K562 (cell line): ENCODE data around the gene SDK1. TPM values are rescaled to one million over a fixed set of nuclear protein-coding genes. Genes with fewer than 3 reads are reported as not detected.

Source experiments
- ATAC-seq: fragments of 200-7000 bp; cut with Tn5 transposase; 3 replicates; pipeline ENCODE4 v1.9.1; 2020; ENCODE audit warnings: moderate library complexity
- BruUV-seq: library from RNA; stranded (reverse); fragments of 400-500 nt; replicated peaks from 2 replicates; lab custom pipeline; 2021; lab: Mats Ljungman, UMichigan
- CTCF ChIA-PET: fragments of 300-600 bp; formaldehyde crosslinking; extraction: SDS; loops from one replicate; lab custom pipeline; 2021; ENCODE audit warnings: low intra/inter-chr PET ratio; lab: Yijun Ruan, JAX
- POLR2A ChIA-PET: fragments of 300-600, 350-650 bp; sonication (Branson Sonifier 250); formaldehyde crosslinking; extraction: SDS; loops from one replicate; lab custom pipeline; 2021; ENCODE audit warnings: antibody characterized with exemption, inconsistent platforms; lab: Yijun Ruan, JAX
- DNase-seq, 4 experiments: peaks; one replicate each; pipeline versions ENCODE4 v3.0.0 to v3.0.0-alpha.2; 2011 to 2018; ENCODE audit warnings: low spot score in 3 of 4, mixed read lengths in 3 of 4; ENCODE audit errors: extremely low read depth in 1 of 4
- FAIRE-seq: peaks from 2 replicates; lab custom pipeline; 2011; peaks lifted over from hg19 to GRCh38; lab: Jason Lieb, UNC
- H2AFZ ChIP-seq: 2 replicates; pipeline ENCODE4 v1.6.0; 2011; ENCODE audit warnings: low read depth, low read length, control low read depth, inconsistent platforms
- H3K27ac ChIP-seq: fragments of 200-600 bp; 3 replicates; pipeline ENCODE4 v1.8.0; 2011; ENCODE audit warnings: low read depth, mild to moderate bottlenecking, control low read depth, inconsistent platforms, low read length, moderate library complexity, mixed read lengths; ENCODE audit errors: extremely low read depth
- H3K27me3 ChIP-seq, 2 experiments: fragments of 300-600 bp in 1 of 2; 2 replicates in 1 of 2; 3 replicates in 1 of 2; pipeline versions ENCODE4 v1.6.0 to v1.8.0; 2011; ENCODE audit warnings: inconsistent platforms in 2 of 2, low read length in 2 of 2, mild to moderate bottlenecking in 1 of 2, mixed read lengths in 1 of 2, moderate library complexity in 1 of 2; ENCODE audit not compliant: control insufficient read depth in 2 of 2, insufficient read depth in 2 of 2
- H3K36me3 ChIP-seq: fragments of 300-600 bp; 3 replicates; pipeline ENCODE4 v1.8.0; 2011; ENCODE audit warnings: mild to moderate bottlenecking, low read length, inconsistent platforms; ENCODE audit not compliant: control insufficient read depth, insufficient read depth
- H3K4me1 ChIP-seq, 2 experiments: fragments of 200-600 bp in 1 of 2; replicated peaks in 1 of 2; 2 replicates in 1 of 2; 3 replicates in 1 of 2; pipeline versions ENCODE4 v1.5.1 to v1.8.0; 2011; ENCODE audit warnings: inconsistent platforms in 2 of 2, low read length in 2 of 2, mild to moderate bottlenecking in 1 of 2, mixed read lengths in 1 of 2, moderate library complexity in 1 of 2; ENCODE audit not compliant: control insufficient read depth in 2 of 2, insufficient read depth in 2 of 2
- H3K4me2 ChIP-seq: 2 replicates; pipeline ENCODE4 v1.6.1; 2011; ENCODE audit warnings: low read length, control low read depth, inconsistent platforms, mixed read lengths; ENCODE audit not compliant: insufficient read depth
- H3K4me3 ChIP-seq: fragments of 200-600 bp; sonication (generic), shearing (Covaris generic); 2 replicates; pipeline ENCODE4 v1.5.1; 2016; ENCODE audit warnings: control low read depth, inconsistent platforms
- H3K79me2 ChIP-seq: fragments of 200-600 bp; 3 replicates; pipeline ENCODE4 v1.8.0; 2011; ENCODE audit warnings: low read length, inconsistent platforms; ENCODE audit not compliant: control insufficient read depth, insufficient read depth
- H3K9ac ChIP-seq, 2 experiments: 2 replicates each; pipeline versions ENCODE4 v1.6.0 to v1.6.1; 2011; ENCODE audit warnings: low read depth in 2 of 2, low read length in 2 of 2, control low read depth in 1 of 2, inconsistent platforms in 1 of 2, mild to moderate bottlenecking in 1 of 2, mixed read lengths in 1 of 2; ENCODE audit not compliant: insufficient read depth in 1 of 2
- H3K9me1 ChIP-seq: one replicate; pipeline ENCODE4 v1.6.0; 2011; ENCODE audit warnings: inconsistent platforms, mild to moderate bottlenecking, low read length, moderate library complexity; ENCODE audit not compliant: control insufficient read depth, insufficient read depth
- H3K9me3 ChIP-seq: replicated peaks from 2 replicates; pipeline ENCODE4 v1.5.1; 2011; ENCODE audit warnings: low read depth, low read length, inconsistent platforms; ENCODE audit not compliant: control insufficient read depth, insufficient read depth
- H4K20me1 ChIP-seq: replicated peaks from 2 replicates; pipeline ENCODE4 v1.6.1; 2011; ENCODE audit warnings: low read length, inconsistent platforms, mixed read lengths; ENCODE audit not compliant: control insufficient read depth, insufficient read depth
- DMBX1 ChIP-seq: fragments of 250-450 bp; sonication (Bioruptor Pico); IDR thresholded peaks from 2 replicates; pipeline ENCODE4 v1.8.0; 2022; ENCODE audit warnings: inconsistent platforms, mild to moderate bottlenecking, moderate library complexity, borderline replicate concordance
- DPF2 ChIP-seq: fragments of 450-650 bp; IDR thresholded peaks from 2 replicates; pipeline ENCODE4 v1.6.1; 2016
- ETV1 ChIP-seq: fragments of 450-650 bp; conservative IDR thresholded peaks from 2 replicates; pipeline ENCODE4 v1.6.1; 2016; ENCODE audit warnings: missing genetic modification characterization, control low read depth, low read depth, missing compliant biosample characterization
- FOXK1 ChIP-seq: sonication (generic); formaldehyde crosslinking; IDR thresholded peaks from 2 replicates; pipeline ENCODE4 v1.8.0; 2022; ENCODE audit warnings: missing genetic modification reagents, mild to moderate bottlenecking, borderline replicate concordance
- GATAD2A ChIP-seq: fragments of 450-650 bp; IDR thresholded peaks from 2 replicates; pipeline ENCODE4 v1.6.1; 2017
- GTF2A2 ChIP-seq: IDR thresholded peaks from 2 replicates; pipeline ENCODE4 v1.6.1; 2016; ENCODE audit warnings: mild to moderate bottlenecking, missing genetic modification characterization, missing compliant biosample characterization
- IFI16 ChIP-seq: fragments of 250-450 bp; sonication (Bioruptor Pico); IDR thresholded peaks from 2 replicates; pipeline ENCODE4 v2.1.2; 2022; ENCODE audit warnings: mild to moderate bottlenecking, inconsistent platforms
- JUNB ChIP-seq: fragments of 450-650 bp; formaldehyde crosslinking; conservative IDR thresholded peaks from 2 replicates; pipeline ENCODE4 v1.4.0; 2020; ENCODE audit warnings: mild to moderate bottlenecking
- KHSRP ChIP-seq: fragments of 450-650 bp; IDR thresholded peaks from 2 replicates; pipeline ENCODE4 v1.6.1; 2017
- POLR2G ChIP-seq: fragments of 200-400 bp; formaldehyde crosslinking; IDR thresholded peaks from 2 replicates; pipeline ENCODE4 v1.6.1; 2017; ENCODE audit warnings: low read depth, mild to moderate bottlenecking, antibody characterized with exemption, low read length, moderate library complexity
- RFX5 ChIP-seq: IDR thresholded peaks from 2 replicates; pipeline ENCODE4 v1.6.1; 2011; ENCODE audit warnings: low read depth, mild to moderate bottlenecking, improper control_type of control experiment, low read length
- SAFB ChIP-seq: fragments of 200-400 bp; formaldehyde crosslinking; IDR thresholded peaks from 2 replicates; pipeline ENCODE4 v1.6.1; 2017; ENCODE audit warnings: low read depth, low read length, borderline replicate concordance
- SMARCC2 ChIP-seq: fragments of 450-650 bp; IDR thresholded peaks from 2 replicates; pipeline ENCODE4 v1.6.1; 2017; ENCODE audit warnings: antibody characterized with exemption, moderate library complexity, mild to moderate bottlenecking, low read depth
- ZNF175 ChIP-seq: fragments of 200-800 bp; sonication (Bioruptor generic); IDR thresholded peaks from 2 replicates; pipeline ENCODE4 v1.6.1; 2016; ENCODE audit warnings: low read depth, mild to moderate bottlenecking, missing genetic modification characterization, missing compliant biosample characterization
- ZNF239 ChIP-seq: fragments of 250-450 bp; sonication (Bioruptor Pico); IDR thresholded peaks from 2 replicates; pipeline ENCODE4 v1.4.0; 2020; ENCODE audit warnings: mild to moderate bottlenecking
- ZNF778 ChIP-seq: fragments of 450-650 bp; formaldehyde crosslinking; IDR thresholded peaks from 2 replicates; pipeline ENCODE4 v1.4.0; 2020; ENCODE audit warnings: mild to moderate bottlenecking, moderate library complexity
- ZSCAN32 ChIP-seq: fragments of 450-650 bp; formaldehyde crosslinking; IDR thresholded peaks from 2 replicates; pipeline ENCODE4 v1.4.0; 2020; ENCODE audit warnings: mild to moderate bottlenecking, moderate library complexity
- WGBS: fragments of 100-300 bp; shearing (Covaris generic); methylation state at CpG from one replicate; pipeline ENCODE4 v1.1.6; 2016; ENCODE audit warnings: low coverage, mixed read lengths; ENCODE audit not compliant: insufficient coverage; ENCODE audit errors: missing lambda C conversion rate; 5-methylcytosine and 5-hydroxymethylcytosine counted together
- in situ Hi-C: fragments of 300-500 bp; cut with MboI; formaldehyde crosslinking; loops from 4 replicates; pipeline ENCODE4 v1.15.0; 2018; ENCODE audit warnings: inconsistent platforms, mixed read lengths
- intact Hi-C: fragments of 100-400 bp; cut with micrococcal nuclease; formaldehyde crosslinking; loops from 2 replicates; pipeline ENCODE4 v1.14.2; 2022
- polyA plus RNA-seq, 8 experiments: library from polyadenylated mRNA; depleted of rRNA in 4 of 8; stranded (reverse) in 5 of 8; unstranded in 3 of 8; fragments of >200 nt; fragmentation: Nextera tagmentation in 2 of 8; fragmentation: Illumina TruSeq in 1 of 8; extraction: Ambion mirVana in 2 of 8; extraction: Trizol in 1 of 8; gene quantifications; 2 replicates each; pipeline versions ENCODE4 v1.2.1 to v1.2.3, GENCODE V29; 2011 to 2014; ENCODE audit warnings: inconsistent platforms in 1 of 8, missing spikeins in 1 of 8
- total RNA-seq, 7 experiments: library from RNA; depleted of rRNA in 6 of 7; stranded (reverse); fragments of >200 nt in 6 of 7; fragmentation: Illumina TruSeq in 2 of 7; extraction: Trizol in 2 of 7; gene quantifications; 2 replicates each; pipeline versions ENCODE4 v1.2.1 to v1.2.3, GENCODE V29; 2011 to 2021; ENCODE audit warnings: low replicate concordance in 1 of 7
- TF ChIP-seq, protein P1 (sequence below): fragments of 250-450 bp; sonication (Bioruptor Pico); IDR thresholded peaks from 2 replicates; pipeline ENCODE4 v1.5.0; 2020; ENCODE audit warnings: mild to moderate bottlenecking, borderline replicate concordance
- TF ChIP-seq, protein P2 (sequence below): sonication (generic); IDR thresholded peaks from 2 replicates; pipeline ENCODE4 v1.6.1; 2016
- TF ChIP-seq, protein P3 (sequence below): fragments of 450-650 bp; IDR thresholded peaks from 2 replicates; pipeline ENCODE4 v1.6.1; 2016; ENCODE audit warnings: low read depth, mild to moderate bottlenecking, moderate library complexity

The SDK1 gene
- total and polyA plus RNA-seq, 9 of the 15 experiments (the other 6 are each of a cell fraction or from before 2014, with no cell fraction given): 0.16 TPM; not detected in 8

DNA sequence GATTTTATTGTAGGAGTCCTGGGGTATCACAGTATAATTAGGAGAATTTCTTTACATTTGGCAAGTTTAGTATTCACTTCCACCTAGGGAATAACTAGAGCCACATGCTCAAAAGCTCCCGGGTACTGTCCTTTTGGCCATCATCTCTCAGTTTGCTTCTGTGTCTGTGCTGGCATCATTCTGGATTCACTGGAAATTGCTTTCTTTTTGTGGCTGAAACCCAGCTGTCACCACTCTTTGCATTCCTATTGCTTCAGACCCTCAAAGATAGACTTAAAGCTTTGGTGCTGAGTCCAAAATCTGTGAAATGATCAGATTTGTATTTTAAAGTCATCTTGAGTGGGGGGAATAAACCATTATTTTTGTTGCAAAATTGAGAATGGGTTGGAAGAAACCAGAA is 8.9 kb downstream of the SDK1 start:
- intact Hi-C loops: no loop called here
- Histone ChIP-seq H3K27me3 (no peaks in the 10 kb centered on the region), H3K27ac (no peak overlapping the region), H3K4me1 (no peaks in the 10 kb centered on the region), H3K4me2 (no peak overlapping the region), H3K79me2 (no peaks in the 10 kb centered on the region), H3K9me1 (no peaks in the 10 kb centered on the region), H3K9me3 (no peaks in the 10 kb centered on the region), H4K20me1 (no peaks in the 10 kb centered on the region), H3K4me3 (no peak overlapping the region), H3K36me3 (no peaks in the 10 kb centered on the region), H2AFZ (no peak overlapping the region), H3K9ac (no peak overlapping the region)
- no TSS peak for BruUV-seq
- in situ Hi-C loops: no loop called here
- CTCF ChIA-PET: no interaction called here
- ATAC-seq: no peak
- DNase-seq: no peak
- POLR2A ChIA-PET: no interaction called here
- 0% methylated on average over 1 of the region's 1 CpG for WGBS
- FAIRE-seq: no peak
- TF ChIP-seq SMARCC2 (no peak), JUNB (CRISPR knock-in tag) (no peak), FOXK1 (CRISPR knock-in tag) (no peak), GATAD2A (no peak), GTF2A2 (no peak), DMBX1 (no peak), ZNF778 (CRISPR knock-in tag) (no peak), DPF2 (no peak), RFX5 (no peak), ZNF175 (no peak), POLR2G (no peak), KHSRP (no peak), SAFB (no peak), IFI16 (CRISPR knock-in tag) (no peak), ETV1 (tag) (no peak), ZNF239 (CRISPR knock-in tag) (no peak), ZSCAN32 (CRISPR knock-in tag) (no peak)
- TF ChIP-seq, protein P1, sequence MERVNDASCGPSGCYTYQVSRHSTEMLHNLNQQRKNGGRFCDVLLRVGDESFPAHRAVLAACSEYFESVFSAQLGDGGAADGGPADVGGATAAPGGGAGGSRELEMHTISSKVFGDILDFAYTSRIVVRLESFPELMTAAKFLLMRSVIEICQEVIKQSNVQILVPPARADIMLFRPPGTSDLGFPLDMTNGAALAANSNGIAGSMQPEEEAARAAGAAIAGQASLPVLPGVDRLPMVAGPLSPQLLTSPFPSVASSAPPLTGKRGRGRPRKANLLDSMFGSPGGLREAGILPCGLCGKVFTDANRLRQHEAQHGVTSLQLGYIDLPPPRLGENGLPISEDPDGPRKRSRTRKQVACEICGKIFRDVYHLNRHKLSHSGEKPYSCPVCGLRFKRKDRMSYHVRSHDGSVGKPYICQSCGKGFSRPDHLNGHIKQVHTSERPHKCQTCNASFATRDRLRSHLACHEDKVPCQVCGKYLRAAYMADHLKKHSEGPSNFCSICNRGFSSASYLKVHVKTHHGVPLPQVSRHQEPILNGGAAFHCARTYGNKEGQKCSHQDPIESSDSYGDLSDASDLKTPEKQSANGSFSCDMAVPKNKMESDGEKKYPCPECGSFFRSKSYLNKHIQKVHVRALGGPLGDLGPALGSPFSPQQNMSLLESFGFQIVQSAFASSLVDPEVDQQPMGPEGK (CRISPR knock-in tag): no peak
- TF ChIP-seq, protein P2, sequence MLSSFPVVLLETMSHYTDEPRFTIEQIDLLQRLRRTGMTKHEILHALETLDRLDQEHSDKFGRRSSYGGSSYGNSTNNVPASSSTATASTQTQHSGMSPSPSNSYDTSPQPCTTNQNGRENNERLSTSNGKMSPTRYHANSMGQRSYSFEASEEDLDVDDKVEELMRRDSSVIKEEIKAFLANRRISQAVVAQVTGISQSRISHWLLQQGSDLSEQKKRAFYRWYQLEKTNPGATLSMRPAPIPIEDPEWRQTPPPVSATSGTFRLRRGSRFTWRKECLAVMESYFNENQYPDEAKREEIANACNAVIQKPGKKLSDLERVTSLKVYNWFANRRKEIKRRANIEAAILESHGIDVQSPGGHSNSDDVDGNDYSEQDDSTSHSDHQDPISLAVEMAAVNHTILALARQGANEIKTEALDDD: no peak
- TF ChIP-seq, protein P3, sequence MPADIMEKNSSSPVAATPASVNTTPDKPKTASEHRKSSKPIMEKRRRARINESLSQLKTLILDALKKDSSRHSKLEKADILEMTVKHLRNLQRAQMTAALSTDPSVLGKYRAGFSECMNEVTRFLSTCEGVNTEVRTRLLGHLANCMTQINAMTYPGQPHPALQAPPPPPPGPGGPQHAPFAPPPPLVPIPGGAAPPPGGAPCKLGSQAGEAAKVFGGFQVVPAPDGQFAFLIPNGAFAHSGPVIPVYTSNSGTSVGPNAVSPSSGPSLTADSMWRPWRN: no peak
